Activated CD4-positive, CD25-positive, alpha-beta regulatory T cell treated with anti-CD3 and anti-CD28 coated beads, Interleukin-2, amount 50 U/mL, for 72 hours (primary cell): ENCODE results near the gene GHRHR.

Experiments
- DNase-seq: peaks from one replicate; pipeline ENCODE4 v3.0.0; 2021

Gene GHRHR

DNA sequence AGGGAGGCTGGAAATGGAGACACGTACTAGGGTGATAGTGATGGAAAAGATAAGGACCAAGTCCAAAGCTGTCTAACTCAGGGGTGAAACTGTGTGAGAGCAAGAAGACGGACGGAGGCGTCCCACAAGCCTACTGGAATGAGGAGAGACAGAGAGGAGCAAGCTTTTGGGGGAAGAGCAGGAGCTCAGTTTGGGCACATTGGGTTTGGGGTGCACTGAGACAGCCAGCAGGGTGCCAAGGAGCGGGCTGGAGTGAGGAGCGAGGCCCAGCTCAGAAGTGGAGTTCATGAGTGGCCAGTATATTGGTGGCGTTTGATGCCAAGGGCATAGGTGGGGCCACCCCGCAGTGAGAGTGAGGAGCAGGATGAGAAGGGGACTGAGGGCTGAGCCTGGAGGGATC, 22.6 kb downstream of the GHRHR start:
- no peak for DNase-seq

DNA sequence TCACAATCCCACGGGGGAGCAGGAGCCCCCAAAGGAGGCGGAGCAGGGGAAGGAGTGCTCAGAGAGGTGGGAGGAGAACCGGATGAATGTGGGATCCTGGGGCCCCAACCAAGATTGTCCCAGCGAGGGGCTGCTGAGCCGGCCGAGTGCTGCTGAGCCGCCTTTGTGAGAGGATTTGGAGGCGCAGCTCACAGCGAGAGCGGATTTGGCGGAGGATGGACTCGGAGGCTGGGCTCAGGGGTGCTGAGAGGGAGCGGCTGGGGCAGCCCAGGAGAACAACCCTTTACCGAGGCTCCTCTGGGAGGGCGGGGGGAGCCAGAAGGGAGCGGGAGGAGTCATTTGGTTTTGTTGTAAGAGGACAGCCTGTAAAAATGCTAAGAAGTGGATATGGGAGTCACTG, 23.0 kb downstream of the GHRHR start:
- no peak for DNase-seq

DNA sequence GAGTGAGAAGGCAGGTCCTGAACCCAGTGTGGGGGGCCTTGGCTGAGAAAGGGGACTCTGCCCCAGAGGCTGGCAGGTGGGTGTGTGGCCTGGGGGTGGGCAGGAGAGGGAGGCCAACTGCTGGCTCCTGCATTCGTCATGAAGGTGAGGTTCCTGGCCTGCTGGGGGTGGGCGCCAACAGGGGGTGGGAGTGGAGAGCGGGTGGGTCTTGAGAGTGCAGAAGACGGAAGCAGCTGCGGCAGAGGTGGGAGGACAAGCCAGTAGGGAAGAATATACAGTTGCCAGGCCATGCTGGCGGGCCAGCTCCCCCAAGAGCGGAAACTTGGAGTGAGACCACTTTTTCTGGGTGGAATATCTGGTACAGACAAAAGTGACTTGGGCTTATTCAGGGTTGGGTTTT, 23.4 kb downstream of the GHRHR start:
- no peak for DNase-seq

DNA sequence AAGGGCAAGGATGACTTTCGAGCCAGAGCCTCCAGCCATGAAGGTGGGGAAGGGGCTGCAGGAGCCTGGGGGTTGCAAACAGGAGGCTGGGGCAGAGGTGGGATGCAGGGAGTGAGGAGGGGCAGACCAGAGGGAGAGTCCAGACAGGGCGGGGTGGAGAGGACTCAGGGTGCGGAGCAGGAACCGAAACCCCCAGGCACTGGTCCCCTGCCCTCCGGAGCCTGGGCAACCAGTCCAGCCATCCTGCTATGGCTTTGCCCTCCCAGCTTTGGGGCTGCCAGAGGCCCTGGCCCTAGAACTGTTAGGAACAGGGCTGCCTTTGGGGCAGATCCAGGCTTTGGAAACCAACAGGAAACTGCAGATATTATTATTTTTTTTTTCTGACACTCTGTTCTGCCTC, 24.2 kb downstream of the GHRHR start:
- DNase-seq: no peak

DNA sequence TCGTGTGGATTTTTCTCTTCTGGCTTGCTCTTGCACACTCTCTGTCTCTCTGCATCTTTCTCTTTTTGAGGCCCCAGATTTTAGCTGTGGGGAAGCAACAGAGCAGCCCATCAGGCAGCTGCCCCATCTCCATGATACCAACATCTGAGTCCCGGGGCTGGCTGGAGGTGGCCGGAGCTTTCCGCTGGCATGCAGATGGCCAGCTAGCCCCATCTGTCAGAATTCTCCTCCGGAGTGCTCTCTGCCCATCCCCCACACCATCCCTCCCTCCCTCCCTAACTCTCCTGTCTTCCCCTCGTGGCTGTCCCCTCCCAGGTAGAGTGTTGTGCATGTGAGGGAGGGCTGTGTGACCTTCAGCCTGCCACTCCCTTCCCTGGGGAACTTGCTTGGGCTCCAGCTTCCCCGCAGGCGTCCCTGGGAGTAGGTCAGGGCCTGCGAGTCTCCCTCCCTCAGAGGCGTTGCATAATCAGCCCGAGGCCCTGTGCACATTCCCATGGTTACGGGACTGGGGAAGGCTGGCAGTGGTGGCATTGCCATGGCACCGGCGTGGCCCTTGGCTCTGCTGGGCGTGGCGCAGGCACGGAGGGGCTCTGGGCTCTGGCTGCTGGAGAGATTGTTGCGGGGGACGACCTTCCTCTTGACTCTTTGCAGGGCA, 24.7 kb downstream of the GHRHR start:
- no peak for DNase-seq

DNA sequence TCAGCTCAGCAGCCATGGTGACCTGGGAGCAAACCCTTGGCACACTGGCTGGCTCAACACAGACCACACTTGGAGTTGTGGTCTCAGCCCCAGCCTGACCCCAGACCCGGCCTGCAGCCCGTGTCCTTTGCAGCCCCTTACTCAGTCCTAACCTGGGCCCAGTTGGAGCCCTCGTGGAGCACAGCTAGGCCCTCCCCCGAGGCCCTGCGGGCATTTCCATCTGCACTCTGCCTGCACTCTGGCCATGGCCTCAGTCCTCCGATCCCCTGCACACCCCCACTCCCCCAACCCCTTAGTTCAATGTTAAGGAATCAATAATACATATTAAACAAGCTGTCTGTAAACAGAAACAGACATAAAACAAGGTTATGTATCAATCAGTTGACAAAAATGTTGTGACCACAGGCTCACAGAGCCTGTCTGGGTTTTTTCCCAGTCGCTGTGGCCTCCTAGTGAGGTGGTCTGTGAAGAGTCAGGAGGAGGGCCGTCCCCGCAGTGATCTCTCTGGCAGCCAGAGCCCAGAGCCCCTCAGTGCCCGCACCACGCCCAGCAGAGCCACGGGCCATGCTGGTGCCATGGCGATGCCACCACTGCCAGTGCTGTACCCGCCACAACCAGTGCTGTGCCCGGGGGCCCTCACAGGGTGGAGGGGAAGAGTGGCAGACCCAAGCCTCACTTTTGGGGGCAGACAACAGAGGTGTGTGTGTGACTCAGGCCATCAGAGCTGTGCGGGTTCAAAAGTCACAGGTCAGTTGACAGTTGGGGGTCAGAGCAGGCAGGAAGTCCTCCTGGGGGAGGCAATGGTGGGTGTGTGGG, 25.5 kb downstream of the GHRHR start:
- DNase-seq: no peak

DNA sequence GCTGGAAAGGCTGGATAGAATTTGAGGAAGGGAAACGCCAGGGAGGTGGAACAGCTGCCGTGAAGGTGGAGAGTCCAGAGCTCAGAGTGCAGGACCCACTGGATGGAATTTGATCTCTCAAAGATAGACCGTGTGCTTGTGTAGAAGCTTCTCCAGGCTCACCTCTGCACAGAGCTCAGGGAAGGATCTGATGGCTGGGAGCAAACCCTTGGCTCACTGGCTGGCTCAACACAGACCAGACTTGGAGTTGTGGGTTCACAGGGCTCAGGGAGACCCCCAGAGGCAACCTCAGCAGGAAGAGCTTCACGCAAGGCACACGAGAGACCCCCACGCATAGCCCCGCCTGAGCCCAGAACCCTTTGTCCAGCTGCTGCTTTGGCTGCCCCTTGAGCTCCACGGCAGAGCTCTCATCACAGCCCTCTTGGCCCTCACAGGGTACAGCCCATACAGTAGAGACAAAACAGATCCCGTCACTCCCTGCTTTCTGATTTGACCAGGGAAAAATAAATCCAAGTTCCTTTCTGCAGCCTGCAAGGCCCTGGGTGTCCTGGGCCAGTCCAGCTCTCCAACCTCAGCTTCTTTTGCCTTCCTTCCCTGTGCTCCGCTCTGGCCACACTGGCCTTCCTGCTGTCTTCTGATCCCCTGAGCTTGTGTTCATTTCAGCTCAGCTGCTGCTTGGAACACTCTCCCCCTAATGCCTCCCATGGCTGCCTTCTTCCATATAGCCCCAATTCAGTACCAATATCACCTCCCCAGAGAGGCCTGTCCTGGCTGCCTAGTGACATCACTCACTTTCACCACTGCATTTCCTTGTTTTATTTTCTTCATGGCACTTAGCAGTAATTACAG, 26.3 kb downstream of the GHRHR start:
- no peak for DNase-seq

DNA sequence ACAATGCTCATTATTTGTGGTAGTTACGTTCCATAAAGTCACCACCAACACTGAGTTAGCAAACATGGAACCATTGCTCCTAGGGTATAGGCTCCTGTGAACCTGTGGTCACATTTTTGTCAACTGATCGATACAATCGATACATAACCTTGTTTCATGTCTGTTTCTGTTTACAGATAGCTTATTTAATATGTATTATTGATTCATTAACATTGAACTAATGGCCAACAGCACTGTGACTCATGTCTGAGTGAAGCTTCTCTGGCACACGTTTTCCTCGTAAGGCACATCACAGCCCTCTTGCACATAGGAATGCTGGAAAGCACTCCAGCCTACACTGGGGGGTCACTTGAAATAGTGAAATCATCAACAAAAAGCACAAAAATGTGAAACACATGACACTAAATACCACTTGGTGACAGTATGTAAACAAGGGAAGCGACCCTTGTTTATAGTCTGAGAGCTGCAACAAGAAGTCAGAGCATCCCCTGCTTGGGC, 27.0 kb downstream of the GHRHR start:
- no peak for DNase-seq

DNA sequence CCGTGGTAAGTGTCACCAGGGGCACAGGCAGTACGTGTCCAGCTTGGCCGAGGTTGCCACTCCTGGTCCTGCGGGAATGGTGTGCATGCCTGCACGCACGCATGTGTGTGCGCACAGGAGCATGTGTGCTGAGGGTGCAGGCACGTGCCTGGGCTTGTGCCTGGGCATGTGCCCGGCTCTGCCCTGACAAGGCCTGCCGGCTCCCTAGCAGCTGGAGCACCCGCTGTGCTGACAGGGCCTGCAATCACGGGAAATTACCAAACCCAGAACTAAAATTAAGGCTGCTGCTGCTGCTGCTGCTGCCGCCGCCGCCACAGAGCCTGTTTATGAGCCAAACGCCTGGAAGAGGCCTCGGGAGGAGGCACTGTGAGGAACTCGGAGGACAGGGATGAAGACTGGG, 28.7 kb downstream of the GHRHR start:
- no peak for DNase-seq

DNA sequence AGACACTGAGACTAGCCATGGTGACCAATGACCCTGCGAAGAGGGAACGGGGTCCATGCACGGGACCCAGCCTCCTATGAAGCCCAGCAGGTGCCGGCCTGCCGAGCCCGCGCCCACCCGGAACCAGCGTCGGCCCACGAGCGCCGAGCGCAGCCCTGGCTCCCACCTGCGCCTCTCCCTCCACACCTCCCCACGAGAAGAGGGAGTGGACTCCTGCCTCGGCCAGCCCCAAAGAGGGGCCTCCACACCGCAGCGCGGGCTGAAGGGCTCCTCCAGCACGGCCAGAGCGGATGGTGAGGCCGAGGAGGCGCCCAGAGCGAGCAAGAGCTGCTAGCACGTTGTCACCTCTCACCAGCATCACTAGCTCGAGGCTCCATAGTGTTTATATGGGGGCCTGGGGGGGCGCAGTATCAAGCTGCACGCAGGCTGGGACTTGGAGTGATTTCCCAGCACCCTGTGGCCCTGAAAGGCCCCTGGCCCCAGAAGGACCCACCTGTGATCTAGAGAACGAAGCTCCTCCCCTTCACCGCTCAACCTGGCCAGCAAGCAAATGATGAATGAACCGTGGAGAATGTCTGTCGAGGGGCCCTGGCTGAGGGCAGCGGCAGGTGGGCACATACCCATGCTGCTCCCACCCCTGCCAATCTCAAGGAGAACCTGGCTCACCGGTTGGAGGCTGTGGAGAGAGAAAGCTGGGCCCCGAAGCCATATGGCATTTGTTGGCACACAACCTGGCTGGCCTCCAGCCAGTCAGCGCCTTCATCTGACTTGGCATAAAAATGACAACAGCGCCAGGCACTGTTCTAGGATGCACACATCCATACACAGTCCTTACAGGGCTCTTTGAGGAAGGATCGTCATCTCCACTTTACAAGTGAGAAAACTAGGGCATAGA, 30.7 kb downstream of the GHRHR start:
- DNase-seq: no peak

DNA sequence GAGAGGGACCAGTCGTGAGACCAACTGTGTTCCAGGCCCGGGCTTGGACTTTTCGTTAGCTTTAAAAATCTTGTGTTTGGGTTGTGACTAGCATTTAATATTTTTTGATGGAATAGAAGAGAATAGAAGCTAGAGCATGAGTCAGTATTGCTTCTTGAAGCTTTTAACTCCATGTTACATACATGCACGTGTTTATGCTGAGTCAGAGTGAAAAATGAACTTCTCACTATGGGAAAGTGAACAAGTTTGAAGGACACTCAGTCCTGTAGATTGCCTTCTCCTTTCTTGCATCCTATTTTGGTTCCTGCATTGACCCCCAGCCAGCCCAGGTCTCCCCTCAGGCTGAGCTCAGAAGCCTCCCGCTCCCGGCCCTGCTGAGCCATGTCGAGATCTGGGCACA, 31.8 kb downstream of the GHRHR start:
- DNase-seq: no peak

DNA sequence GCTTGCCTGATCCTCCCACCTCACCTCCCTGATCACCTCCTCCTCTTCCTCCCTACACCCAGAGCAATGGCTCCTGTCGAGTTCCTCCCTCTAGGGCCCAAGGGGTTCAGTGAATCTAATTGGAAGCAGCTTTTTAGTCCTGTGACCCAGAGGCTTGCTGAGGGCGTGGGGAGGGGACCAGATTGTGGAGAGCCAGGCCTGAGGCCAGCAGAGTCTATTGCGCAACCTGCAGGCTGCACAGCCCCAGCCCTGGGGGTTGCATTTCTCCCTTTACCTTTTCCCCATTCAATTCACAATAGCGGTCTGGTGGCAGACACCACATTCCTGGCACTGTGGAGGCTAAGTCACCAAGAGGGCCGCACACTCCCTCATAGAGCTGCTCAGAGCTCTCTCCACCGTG, 32.5 kb downstream of the GHRHR start:
- no peak for DNase-seq

DNA sequence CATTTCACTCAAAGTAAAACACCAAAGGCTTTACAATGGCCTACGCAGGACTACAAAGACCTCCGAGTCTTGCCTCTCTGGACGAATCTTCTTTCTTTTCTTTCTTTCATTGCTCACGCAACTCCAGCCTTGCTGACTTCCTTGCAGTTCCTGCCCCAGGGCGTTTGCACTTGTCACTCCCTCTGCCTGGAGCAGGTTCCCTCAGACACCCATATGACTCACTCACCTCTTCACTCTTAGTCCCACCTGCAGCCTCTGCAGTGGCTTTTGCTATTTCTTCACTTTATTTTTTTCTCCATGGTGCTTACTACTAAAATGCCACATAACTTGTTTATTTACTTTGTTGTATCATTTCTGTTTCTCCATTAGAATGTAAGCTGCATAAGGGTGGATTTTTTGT, 33.1 kb downstream of the GHRHR start:
- DNase-seq: no peak

DNA sequence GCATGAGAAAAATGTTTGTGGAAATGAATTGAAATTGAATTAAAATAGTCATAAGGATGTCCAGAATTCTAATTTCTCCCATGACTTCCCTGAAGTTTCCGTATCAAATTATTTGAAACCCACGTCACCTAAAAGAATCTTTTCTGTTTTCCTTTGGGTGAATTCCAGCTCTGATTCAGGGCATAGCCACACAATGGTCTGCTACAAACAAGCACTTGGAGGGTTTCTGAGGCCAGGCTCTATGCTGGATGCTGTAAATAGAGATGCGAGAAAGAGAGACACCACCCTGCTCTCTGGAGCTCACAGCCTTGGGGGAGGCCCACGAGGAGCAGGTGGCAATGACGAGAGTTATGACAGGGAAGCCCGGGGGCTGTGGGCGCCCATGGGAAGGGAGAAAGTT, 33.6 kb downstream of the GHRHR start:
- no peak for DNase-seq

DNA sequence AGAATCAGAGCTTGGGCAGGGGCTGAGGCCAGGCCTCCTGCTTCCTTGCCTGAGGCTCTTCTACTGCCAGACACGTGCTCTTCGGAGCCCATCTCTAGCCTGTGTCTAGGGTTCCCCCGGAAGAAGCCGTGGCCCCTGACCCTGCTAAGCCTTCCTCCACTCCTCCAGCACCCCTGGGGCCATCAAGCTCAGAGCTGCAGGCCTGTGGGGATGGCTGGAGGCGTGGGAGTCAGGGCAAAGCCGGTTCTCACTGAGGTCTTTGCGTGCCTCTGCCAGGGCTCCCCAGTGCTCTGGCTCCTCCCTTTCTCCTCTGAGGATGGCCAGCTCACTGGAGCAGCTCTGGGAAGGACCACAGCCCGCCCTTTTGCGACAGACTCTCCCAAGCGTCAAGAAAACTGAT, 34.4 kb downstream of the GHRHR start:
- DNase-seq: no peak

DNA sequence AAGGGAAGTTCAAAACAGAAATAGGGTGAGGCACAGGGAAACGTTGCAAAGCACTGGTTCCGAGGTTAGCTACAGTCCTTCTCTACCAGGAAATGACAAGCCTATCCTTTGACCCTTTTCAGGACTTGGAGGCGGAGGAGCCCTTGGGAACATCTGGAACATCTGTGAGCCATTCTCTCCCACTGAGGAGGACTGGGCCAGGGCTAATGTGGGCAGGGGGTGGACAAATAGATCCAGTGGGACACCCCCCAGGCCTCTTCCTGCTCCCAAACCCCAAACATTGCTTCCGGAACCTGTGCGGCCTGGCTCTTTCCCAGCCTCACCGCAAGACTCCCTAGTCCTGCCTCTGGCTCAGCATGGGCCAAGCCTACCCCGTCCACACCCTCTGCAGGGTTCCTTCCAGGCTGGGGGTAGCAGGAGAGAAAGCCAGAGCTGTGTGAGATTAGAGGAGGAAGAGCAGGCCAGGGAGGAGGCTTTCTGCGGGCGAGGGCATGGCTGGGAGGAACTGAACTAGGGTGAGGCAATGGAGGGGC, 36.5 kb downstream of the GHRHR start:
- no peak for DNase-seq

DNA sequence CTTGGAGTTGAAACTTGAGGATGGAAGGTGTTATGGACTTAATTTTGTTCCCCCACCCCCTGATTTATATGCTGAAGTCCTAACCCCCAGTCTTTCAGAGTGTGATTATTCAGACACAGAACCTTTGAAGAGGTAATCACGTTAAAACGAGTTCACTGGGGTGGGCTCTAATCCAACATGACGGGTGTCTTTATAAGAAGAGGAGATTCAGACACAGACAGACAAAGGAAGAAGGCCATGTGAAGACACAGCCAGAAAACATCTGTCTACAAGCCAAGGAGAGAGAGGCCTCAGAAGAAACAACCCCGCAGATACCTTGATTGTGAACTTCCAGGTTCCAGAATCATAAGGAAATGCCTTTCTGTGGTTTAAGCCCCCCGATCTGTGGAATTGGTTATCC, 37.0 kb downstream of the GHRHR start:
- no peak for DNase-seq

DNA sequence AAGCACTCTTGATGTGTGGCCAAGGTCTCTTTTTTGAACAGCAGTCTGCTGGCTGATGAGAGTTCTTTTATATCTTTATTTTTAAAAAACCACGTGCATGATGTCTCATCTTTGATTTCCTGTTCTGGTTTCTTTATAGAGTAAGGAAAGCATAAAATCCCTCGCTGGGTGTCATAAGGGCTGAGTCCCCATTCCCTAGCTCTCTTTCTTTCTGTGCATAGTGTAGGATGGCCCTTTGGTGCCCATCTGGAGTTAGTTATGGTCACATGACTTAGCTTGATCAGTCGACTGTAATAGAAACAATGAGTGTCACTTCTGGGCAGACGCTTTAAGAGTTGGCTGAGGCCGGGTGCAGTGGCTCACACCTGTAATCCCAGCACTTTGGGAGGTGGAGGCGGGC, 38.5 kb downstream of the GHRHR start:
- DNase-seq: no peak

DNA sequence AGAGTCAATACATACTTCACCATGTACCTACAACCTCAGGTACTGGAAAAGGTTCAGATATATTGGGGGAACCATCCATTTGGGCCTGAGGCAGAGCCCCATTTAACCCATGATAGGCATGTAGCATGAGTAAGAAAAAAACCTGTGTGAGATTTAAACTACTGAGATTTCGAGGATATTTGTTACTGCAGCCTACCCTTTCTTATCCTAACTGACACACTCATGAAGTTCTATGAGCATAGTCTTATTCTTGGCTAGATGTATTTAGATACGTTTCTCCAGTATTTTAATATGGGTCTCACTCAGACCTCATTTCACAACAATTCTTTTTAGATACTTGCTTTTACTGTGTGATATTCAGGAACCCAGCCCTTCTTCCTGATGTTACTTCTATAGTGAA, 39.3 kb downstream of the GHRHR start:
- DNase-seq: no peak

DNA sequence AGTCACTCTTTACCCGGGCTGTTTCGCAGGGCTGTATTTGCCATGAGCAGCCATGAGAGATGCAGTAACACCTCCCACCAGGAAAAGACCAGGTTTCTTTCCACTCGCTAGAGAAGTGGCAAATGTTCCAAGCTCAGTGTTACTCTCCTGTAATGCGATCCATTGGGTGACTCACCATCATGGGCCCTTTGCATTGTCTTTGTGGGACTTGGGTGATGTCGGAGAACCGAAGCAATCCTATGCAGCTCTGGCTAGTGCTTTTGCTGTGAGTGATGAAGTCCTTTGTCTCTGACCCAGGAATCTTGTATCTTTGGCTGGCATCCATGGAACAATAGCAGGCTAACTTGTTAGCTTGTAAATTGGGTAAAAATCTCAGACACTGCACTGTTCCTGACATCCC, 40.0 kb downstream of the GHRHR start:
- no peak for DNase-seq

DNA sequence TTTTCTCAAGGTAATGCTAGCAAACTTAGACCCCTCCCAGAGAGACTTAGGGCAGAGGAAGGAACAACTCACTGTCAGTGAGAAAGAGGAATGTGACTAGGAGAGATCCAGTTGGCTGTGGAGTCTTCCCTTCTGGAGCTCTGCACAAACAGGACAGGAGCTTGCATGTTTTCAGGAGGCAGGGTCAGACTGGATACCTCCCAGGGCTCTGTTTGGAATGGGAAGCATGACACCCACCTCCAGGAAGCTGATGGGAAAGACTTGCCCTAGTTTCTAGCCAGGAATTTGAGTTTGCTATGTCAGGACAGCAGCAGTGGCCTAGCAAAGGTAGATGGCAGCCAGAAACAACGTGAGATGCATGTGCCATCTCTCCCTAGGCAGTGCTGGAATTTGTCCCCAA, 40.6 kb downstream of the GHRHR start:
- no peak for DNase-seq

DNA sequence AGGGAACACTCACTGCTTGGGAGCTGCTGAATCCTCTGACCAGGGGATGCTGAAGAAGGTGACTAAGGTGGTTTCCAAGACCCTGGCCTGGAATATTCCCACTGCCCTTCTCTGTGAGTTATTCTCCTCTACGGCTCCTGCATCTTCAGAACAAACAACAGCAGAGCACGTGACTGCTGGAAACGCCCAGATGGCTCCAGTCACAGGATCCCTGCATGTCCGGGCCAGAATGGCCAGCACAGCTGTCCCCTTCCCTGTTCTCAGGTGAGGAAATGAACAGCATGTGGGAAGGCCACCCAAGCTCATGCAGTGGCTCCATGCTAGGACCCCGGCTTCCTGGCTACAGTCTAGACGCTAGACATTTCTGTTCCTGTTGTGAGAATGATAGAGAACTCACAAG, 43.1 kb downstream of the GHRHR start:
- DNase-seq: no peak
